Ovary (tissue), 9 donors: Measurements from ENCODE around the gene TNIK. TPM values are rescaled to one million over a fixed set of nuclear protein-coding genes. Genes with fewer than 3 reads are reported as not detected.

Source experiments
- DNase-seq, 5 donors: peaks; one replicate each; pipeline ENCODE4 v3.0.0-alpha.2; 2019 to 2020
- H3K27ac ChIP-seq, 2 donors: fragments of 200-600 bp; one replicate each; pipeline versions ENCODE4 v1.5.1 to v1.8.0; 2019 to 2022
- H3K27me3 ChIP-seq: fragments of 200-600 bp; one replicate; pipeline ENCODE4 v1.8.0; 2022
- H3K36me3 ChIP-seq: fragments of 200-600 bp; sonication (generic); one replicate; pipeline ENCODE4 v1.5.1; 2019
- H3K4me1 ChIP-seq: one replicate; pipeline ENCODE4 v1.8.1; 2013; ENCODE audit warnings: mild to moderate bottlenecking, moderate library complexity; ENCODE audit not compliant: insufficient read depth
- H3K4me3 ChIP-seq: fragments of 200-600 bp; sonication (generic); one replicate; pipeline ENCODE4 v1.5.1; 2017
- H3K9me3 ChIP-seq, 2 donors: fragments of 200-600 bp in 1 of 2; sonication (generic) in 1 of 2; one replicate each; pipeline versions ENCODE4 v1.5.1 to v1.8.1; 2013 to 2019; ENCODE audit warnings: mild to moderate bottlenecking in 1 of 2, moderate library complexity in 1 of 2
- EP300 ChIP-seq: sonication (generic); formaldehyde crosslinking; IDR thresholded peaks from one replicate; pipeline ENCODE4 v1.6.1; 2017; ENCODE audit warnings: antibody characterized with exemption
- POLR2A ChIP-seq: fragments of 450-650 bp; IDR thresholded peaks from one replicate; pipeline ENCODE4 v1.6.1; 2017; ENCODE audit warnings: antibody characterized with exemption, mild to moderate bottlenecking, moderate library complexity
- WGBS, 3 donors: extraction: QIAGEN DNeasy Blood & Tissue Kit in 1 of 3; methylation state at CpG; one replicate each; pipeline versions ENCODE4 v1.1.5 to v1.1.7; 2013 to 2017; 5-methylcytosine and 5-hydroxymethylcytosine counted together
- intact Hi-C, 4 donors: fragments of 100-400 bp; cut with DNase I; formaldehyde crosslinking; loops; one replicate each; pipeline versions ENCODE4 v1.11.0 to v1.15.1; 2022 to 2023
- polyA plus RNA-seq, 2 donors: library from polyadenylated mRNA; stranded (reverse); fragments of 200-250 nt in 1 of 2; fragments of 350-450 nt in 1 of 2; fragmentation: Illumina TruSeq in 1 of 2; extraction: RNeasy Lipid Tissue Mini Kit (QIAGEN cat#74804) in 1 of 2; gene quantifications; one replicate each; pipeline ENCODE4 v1.2.3, GENCODE V29; 2013 to 2014
- total RNA-seq, 7 donors: library from RNA; depleted of rRNA in 2 of 7; stranded (reverse); fragments of >200 nt in 2 of 7; fragmentation: NEBNext Ultra II Directional in 3 of 7; extraction: Animal tissue kit (Norgen Biotek cat#: 25700) in 3 of 7; gene quantifications; one replicate each; pipeline versions ENCODE4 v1.1.0 to v1.2.4, GENCODE V29; 2016 to 2023
- TF ChIP-seq, protein P1 (sequence below), 3 donors: fragments of 450-650 bp in 2 of 3; fragments of 200-600 bp in 1 of 3; IDR thresholded peaks; one replicate each; pipeline versions ENCODE4 v1.5.1 to v1.8.0; 2016 to 2022; ENCODE audit warnings: antibody characterized with exemption in 3 of 3, mild to moderate bottlenecking in 1 of 3
- donor health status: DM: no; HTN: no; CAD: no; lungs with moderate emphysema.
- donor health status: DM: no; HTN: no; CAD: no.
- donor health status: Bipolar disorder and iron deficiency.
- donor health status: DM: yes; HTN: yes; CAD: no.
- donor health status: DM: no; HTN: no; CAD: no.
- donor health status: DM: yes; HTN: yes; CAD: no.

Gene TNIK
- total and polyA plus RNA-seq, 9 donors: 1.1 to 9.5 (median 4.5) TPM

DNA sequence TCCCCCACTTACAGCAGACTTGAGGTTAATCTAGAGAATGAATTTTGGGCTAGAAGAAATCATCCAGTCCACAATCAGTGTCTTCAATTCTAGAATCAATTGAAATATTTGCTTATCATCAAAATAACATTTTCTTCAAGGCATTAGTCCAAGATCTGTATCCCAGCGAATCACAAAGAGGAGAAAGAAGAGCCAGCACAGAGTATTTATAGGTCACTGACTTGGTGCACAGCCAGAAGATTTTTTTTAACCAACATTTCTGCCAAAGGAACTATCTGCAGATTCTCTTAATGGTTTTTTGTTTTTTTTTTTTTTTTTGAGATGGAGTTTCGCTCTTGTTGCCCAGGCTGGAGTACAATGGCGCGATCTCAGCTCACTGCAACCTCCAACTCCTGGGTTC, 178.2 kb downstream of the TNIK start:
- Histone ChIP-seq H3K27ac (no peak overlapping the region), H3K27me3 (no peaks in the 10 kb centered on the region), H3K4me1 (peaks cover 2% of the 10 kb centered on the region), H3K36me3 (no peaks in the 10 kb centered on the region), H3K4me3 (no peak overlapping the region), H3K9me3 (no peaks in the 10 kb centered on the region)
- intact Hi-C loops: no loop called here
- 50 to 57% (median 52%) methylated on average over 4 of the region's 4 CpGs for WGBS, 3 donors
- TF ChIP-seq POLR2A: no peak
- TF ChIP-seq, protein P1, sequence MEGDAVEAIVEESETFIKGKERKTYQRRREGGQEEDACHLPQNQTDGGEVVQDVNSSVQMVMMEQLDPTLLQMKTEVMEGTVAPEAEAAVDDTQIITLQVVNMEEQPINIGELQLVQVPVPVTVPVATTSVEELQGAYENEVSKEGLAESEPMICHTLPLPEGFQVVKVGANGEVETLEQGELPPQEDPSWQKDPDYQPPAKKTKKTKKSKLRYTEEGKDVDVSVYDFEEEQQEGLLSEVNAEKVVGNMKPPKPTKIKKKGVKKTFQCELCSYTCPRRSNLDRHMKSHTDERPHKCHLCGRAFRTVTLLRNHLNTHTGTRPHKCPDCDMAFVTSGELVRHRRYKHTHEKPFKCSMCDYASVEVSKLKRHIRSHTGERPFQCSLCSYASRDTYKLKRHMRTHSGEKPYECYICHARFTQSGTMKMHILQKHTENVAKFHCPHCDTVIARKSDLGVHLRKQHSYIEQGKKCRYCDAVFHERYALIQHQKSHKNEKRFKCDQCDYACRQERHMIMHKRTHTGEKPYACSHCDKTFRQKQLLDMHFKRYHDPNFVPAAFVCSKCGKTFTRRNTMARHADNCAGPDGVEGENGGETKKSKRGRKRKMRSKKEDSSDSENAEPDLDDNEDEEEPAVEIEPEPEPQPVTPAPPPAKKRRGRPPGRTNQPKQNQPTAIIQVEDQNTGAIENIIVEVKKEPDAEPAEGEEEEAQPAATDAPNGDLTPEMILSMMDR (IDR thresholded peaks at IDR 0.05): no peak
- no peak for DNase-seq

DNA sequence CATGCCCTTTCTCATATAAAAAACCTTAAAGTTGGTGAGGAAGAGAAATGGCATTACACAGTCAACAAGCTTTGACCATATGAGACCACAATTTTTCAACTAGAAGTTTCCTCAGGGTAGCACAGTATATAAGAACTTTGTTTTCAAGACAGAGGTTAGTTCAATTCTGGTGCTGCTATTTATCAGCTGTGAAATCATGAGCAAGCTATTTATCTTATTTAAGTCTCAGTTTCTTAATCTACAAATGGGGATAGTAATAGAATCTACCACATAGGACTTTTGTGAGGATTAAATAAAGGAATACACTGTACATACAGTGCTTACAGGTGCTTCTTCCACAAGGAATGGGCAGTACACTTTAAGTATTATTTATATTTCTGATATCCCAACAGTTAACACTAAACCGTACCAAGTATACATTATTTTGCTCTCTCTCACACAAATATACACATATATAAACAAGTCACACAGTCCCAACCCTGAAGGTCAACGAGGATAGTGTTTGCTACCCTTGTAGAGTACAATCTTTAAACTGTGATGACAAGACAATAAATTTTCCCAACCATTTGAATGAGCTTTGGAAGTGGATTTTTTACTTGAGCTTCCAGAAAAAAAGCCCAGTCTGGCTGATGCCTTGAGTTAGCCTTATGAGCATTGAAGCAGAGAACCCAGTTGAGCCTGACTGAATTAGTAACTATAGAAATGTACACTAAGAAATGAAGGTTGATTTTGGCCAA, 178.8 kb downstream of the TNIK start:
- intact Hi-C loops: no loop called here

DNA sequence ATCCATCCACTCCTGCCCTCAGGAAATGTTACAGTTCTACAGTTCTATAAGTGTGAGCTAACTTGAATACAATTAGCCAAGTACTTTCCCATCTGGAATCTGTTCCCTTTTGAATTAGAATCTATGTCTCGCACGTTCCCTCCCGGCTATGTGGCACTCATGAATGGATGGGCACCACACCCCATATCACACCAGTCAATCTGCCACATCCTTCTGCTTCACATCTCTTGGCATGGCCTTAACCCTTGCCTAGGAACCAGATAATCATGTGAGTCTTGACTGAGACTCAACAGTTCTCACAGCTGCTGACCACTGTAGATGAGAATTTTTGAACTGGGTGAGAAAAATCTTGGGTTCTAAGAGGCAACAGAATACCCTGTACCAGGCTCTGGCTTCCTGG, 180.2 kb downstream of the TNIK start:
- H3K4me3 ChIP-seq: no peak overlapping the region
- TF ChIP-seq POLR2A: no peak
- TF ChIP-seq, protein P1 (IDR thresholded peaks at IDR 0.05): no peak
- no peak for TF ChIP-seq EP300
- H3K9me3 ChIP-seq: no peaks in the 10 kb centered on the region
- no peaks in the 10 kb centered on the region for H3K27me3 ChIP-seq
- WGBS, 3 donors: 88 to 99% (median 90%) methylated on average over 3 of the region's 3 CpGs
- H3K27ac ChIP-seq: no peak overlapping the region
- H3K36me3 ChIP-seq: no peaks in the 10 kb centered on the region
- peaks cover 2% of the 10 kb centered on the region for H3K4me1 ChIP-seq
- intact Hi-C loops: no loop called here
- DNase-seq: no peak

More for the DNA sequence above, 178.8 kb downstream of the TNIK start:
- Histone ChIP-seq H3K27me3 (no peaks in the 10 kb centered on the region), H3K4me3 (no peak overlapping the region), H3K27ac (no peak overlapping the region), H3K9me3 (no peaks in the 10 kb centered on the region), H3K36me3 (no peaks in the 10 kb centered on the region), H3K4me1 (peaks cover 2% of the 10 kb centered on the region)
- DNase-seq: no peak
- WGBS, 3 donors: 59 to 77% (median 75%) methylated on average over 2 of the region's 2 CpGs
- TF ChIP-seq, protein P1 (IDR thresholded peaks at IDR 0.05): no peak
- no peak for TF ChIP-seq POLR2A
- TF ChIP-seq EP300: no peak

DNA sequence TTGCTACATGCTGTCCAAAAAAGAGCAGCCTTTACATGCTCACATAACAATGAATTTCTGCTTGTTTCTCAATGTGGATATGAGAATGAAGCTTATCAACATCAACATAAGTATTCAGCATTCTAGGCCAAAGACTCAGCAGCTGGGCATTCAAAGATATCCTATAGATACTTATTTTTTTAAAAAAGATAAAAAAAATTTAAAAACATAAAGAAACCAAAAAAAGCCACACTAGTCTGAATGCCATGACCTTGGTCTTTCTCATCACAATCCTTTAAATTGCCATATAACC, 182.0 kb downstream of the TNIK start:
- Histone ChIP-seq H3K9me3 (no peaks in the 10 kb centered on the region), H3K36me3 (no peaks in the 10 kb centered on the region), H3K27me3 (no peaks in the 10 kb centered on the region), H3K4me1 (peaks cover 2% of the 10 kb centered on the region), H3K4me3 (no peak overlapping the region), H3K27ac (no peak overlapping the region)
- DNase-seq: no peak
- intact Hi-C loops: no loop called here
- TF ChIP-seq EP300: no peak
- TF ChIP-seq, protein P1 (IDR thresholded peaks at IDR 0.05): no peak
- no peak for TF ChIP-seq POLR2A
